A673 (cell line): ENCODE data around the gene PDGFD.

ENCODE experiments used
- EZH2 ChIP-seq: fragments of 200-600 bp; sonication (generic); IDR thresholded peaks from 2 replicates; pipeline ENCODE4 v1.6.1; 2017; ENCODE audit warnings: borderline replicate concordance, low read depth, mild to moderate bottlenecking, mixed read lengths, antibody characterized with exemption, low read length; ENCODE audit not compliant: poor library complexity, severe bottlenecking
- TF ChIP-seq, protein P1 (sequence below): fragments of 300-800, 200-600 bp; sonication (generic); conservative IDR thresholded peaks from 2 replicates; pipeline ENCODE4 v1.5.1; 2017; ENCODE audit warnings: low read depth, mild to moderate bottlenecking, antibody characterized with exemption, low read length, moderate library complexity, mixed read lengths

DNA sequence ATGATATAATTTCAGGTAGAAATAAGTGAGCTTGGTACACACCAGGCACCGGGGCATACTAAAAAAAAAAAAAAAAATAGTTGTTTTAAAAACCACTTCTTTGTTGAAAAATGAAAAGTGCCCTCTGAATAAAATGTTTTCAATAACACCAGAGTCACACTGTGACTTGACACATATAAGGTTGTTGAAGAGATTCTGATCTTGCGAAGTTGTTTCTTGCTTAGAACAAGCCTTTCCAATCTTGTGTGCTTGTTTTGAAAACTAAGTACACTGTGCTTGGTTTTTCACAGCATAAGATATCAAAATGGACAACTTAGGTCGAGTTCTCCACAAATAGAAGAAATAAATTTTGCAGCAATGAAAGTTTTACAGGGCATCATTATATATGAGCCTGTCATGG lies 17.0 kb downstream of the PDGFD start:
- TF ChIP-seq, protein P1, sequence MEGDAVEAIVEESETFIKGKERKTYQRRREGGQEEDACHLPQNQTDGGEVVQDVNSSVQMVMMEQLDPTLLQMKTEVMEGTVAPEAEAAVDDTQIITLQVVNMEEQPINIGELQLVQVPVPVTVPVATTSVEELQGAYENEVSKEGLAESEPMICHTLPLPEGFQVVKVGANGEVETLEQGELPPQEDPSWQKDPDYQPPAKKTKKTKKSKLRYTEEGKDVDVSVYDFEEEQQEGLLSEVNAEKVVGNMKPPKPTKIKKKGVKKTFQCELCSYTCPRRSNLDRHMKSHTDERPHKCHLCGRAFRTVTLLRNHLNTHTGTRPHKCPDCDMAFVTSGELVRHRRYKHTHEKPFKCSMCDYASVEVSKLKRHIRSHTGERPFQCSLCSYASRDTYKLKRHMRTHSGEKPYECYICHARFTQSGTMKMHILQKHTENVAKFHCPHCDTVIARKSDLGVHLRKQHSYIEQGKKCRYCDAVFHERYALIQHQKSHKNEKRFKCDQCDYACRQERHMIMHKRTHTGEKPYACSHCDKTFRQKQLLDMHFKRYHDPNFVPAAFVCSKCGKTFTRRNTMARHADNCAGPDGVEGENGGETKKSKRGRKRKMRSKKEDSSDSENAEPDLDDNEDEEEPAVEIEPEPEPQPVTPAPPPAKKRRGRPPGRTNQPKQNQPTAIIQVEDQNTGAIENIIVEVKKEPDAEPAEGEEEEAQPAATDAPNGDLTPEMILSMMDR, result no peak
- no peak for TF ChIP-seq EZH2
